M059J (cell line): ENCODE measurements around the gene ABCC1. TPM values are rescaled to one million over a fixed set of nuclear protein-coding genes. Genes with fewer than 3 reads are reported as not detected.
A peak's percentile ranks its signal among the peaks of the same experiment; 100 is the strongest.
"Not testable (repeated sequence)": the region's sequence is repeated elsewhere in the genome, so short reads cannot be mapped to it uniquely, and the experiment has no call there.

Experiments
- DNase-seq: peaks from one replicate; pipeline ENCODE4 v3.0.0-alpha.2; 2012; ENCODE audit warnings: low read depth
- total RNA-seq: library from RNA; depleted of rRNA; stranded (reverse); fragments of >200 nt; shearing (Covaris generic); gene quantifications from 2 replicates; pipeline ENCODE4 v1.2.3, GENCODE V29; 2014

ABCC1 gene
- total RNA-seq, 1 experiment from 2014 or later, result 21.5 TPM

- peak; percentile 71 for DNase-seq
Measured at GRCh38 chr16:15946257-15947044, 3.0 kb upstream of the ABCC1 start.

DNA sequence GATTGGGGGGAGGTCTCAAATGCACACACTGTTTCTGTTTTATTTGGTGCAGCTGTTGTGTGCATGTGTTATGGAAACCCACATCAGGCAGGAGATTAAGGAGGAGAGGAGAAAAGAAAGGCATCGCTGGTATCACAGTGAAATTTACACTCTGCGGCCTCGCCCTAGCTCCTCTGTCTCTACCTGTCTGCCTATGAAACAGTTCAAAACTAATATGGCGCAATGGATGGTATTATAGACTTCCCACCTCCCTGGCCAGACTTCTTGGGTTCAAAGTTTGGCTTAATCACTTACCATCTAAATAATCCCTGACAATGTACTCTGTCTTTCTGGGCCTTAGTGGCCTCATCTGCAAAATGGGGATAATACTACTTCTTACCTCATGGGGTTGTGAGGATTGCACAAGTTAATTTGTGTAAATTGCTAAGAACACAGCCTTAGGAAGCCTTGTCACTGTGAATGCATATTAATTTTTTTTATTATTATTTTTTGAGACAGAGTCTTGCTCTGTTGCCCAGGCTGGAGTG lies 1.4 kb upstream of the ABCC1 start:
- DNase-seq, result no peak

DNA sequence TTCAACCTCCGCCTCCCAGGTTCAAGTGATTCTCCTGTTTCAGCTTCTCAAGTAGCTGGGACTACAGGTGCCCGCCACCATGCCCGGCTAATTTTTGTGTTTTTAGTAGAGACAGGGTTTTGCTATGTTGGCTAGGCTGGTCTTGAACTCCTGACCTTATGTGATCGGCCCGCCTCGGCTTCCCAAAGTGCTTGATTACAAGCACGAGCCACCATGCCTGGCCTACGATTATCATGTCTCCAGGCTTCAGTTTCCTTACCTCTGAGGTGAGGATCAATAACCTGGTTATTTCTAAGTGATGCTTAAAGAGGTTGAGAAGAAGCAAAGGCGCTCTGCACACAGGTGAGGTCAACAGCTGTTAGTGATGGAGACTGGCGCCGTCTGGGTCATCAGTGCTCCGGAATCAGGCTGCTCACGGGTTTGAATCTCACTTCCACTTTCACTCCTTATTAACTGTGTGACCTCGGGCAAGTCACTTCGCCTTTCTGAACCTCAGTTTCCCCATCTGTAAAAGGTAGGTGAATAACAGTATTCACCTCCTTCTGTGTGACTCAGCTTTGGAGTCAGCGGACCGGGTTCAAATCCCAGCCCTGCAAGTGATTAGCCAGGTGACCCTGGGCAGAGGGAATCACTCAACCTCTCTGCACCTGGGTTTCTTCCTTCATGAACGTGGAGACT lies 745 bp upstream of the ABCC1 start:
- no peak for DNase-seq

DNA sequence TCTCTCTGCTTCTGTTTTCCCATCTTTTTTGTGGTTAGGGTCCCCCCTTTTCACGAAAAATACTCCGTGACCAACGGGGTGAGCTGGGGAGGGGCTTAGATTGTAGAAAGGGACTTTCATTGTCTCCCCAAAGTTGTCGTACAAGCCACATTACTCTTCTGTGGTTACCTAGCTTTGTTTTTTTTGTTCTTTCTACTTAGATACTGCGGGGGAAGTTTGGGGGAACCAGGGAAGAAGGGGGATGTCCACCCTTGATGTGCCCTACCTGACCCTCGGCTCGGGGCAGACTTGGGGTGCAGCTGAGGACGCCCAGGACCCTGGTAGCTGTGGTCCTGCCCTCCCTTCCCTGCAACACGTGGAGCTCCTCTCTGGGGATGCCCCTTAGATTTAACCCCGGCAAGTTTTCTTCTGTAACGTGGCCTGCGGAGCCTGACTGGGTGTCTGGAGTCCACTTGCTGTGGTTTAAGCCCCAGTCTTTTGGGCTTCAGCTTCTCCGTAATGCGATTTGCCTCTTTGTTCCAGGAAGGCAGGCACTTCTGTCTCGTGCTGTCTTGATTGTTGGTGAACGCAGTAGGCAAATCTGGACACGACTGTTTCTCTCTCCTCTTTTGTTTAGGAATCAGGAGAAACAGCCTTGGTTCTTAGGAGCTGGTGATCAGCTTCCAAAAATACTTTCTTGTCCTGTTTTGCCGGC lies 892 bp downstream of the ABCC1 start:
- DNase-seq, result peak; percentile 64

DNA sequence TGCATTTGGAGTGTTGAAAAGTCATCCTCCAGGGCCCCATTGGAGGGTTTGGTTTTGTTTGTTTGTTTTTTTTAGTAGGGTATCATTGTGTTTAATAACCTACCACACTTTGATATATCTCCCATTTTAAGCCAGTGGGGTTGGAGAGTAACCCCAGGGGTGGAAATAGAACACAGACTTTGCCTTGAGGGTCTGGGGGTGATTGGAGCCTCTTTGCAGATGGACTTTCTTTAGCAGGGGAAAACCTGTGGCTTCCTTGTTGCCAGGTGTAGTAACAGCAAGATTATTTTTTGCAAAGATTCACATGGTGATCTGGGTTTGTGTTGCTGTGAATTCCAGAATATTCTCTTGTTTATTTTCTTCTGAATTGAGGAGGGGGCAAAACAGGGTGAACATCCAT lies 1.5 kb downstream of the ABCC1 start:
- no peak for DNase-seq

DNA sequence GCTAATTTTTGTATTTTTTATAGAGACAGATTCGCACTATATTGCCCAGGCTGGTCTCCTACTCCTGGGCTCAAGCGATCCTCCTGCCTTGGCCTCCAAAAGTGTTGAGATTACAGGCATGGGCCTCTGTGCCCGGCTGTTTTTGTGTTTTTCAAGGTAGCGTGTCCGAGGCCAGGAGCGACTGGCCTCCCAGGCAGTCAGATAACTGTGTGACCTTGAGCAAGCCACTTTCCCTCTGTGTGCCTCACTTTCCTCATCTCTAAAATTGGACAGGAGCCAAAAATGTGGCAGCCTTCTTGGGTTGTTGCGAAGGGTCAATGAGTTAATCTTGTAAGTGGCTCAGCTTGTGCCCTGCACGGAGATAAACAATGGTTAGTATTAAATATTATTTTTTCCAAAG lies 2.4 kb downstream of the ABCC1 start:
- DNase-seq, result no peak

- DNase-seq, result no peak
Measured at GRCh38 chr16:15952265-15952711, 2.9 kb downstream of the ABCC1 start.

DNA sequence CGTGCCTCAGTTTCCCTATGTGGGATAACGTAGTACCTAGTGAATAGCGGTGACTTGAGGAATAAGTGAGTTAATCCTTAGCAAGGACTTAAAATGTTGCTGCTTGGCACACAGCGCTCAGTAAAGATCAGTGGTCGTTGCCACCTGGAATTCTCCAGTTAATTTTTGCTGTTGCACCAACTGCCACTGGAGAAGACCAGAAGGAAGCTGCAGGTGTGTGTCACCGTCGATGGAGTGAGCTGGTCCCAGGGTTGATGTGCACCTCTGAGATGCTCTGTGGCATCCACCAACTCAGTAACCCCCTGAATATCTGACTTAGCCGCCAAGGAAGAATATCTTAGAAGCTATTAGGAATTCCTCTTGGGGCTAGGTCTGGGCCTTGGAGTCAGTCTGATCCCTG lies 4.1 kb downstream of the ABCC1 start:
- no peak for DNase-seq

GRCh38 chr16:15953929-15954813 lies 4.8 kb downstream of the ABCC1 start:
- DNase-seq, result no peak

DNA sequence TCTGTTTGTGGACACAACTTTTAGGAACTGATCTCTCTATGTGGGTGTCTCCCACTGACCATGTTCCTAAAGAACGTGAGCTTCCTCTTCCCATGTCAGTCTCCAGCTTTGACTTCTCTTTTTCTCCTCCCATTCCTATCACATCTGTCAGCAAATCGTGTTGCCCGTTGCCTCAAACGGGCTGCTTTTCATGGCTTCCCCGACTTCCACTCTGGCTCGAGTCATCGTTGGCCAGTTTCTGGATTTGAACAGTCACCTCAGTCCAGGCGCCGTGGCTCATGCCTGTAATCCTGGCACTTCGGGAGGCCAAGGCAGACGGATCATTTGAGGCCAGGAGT lies 5.4 kb downstream of the ABCC1 start:
- peak; percentile 27 for DNase-seq

GRCh38 chr16:15955425-15955824 lies 6.0 kb downstream of the ABCC1 start:
- no peak for DNase-seq

DNA sequence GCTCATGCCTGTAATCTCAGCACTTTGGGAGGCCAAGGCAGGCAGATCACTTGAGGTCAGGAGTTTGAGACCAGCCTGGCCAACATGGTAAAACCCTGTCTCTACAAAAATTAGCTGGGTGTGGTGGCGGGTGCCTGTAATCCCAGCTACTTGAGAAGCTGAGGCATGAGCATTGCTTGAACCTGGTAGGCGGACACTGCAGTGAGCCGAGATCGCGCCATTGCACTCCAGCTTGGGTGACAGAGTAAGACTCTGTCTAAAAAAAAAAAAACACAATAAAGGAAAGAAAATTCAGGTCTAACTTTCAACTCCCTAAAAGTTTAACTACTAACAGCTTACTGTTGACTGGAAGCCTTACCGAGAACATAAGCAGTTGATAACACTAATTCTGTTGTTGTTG lies 6.7 kb downstream of the ABCC1 start:
- DNase-seq, result not testable (repeated sequence)

- peak; percentile 59 for DNase-seq
Measured at GRCh38 chr16:15958703-15959348, 9.4 kb downstream of the ABCC1 start.

DNA sequence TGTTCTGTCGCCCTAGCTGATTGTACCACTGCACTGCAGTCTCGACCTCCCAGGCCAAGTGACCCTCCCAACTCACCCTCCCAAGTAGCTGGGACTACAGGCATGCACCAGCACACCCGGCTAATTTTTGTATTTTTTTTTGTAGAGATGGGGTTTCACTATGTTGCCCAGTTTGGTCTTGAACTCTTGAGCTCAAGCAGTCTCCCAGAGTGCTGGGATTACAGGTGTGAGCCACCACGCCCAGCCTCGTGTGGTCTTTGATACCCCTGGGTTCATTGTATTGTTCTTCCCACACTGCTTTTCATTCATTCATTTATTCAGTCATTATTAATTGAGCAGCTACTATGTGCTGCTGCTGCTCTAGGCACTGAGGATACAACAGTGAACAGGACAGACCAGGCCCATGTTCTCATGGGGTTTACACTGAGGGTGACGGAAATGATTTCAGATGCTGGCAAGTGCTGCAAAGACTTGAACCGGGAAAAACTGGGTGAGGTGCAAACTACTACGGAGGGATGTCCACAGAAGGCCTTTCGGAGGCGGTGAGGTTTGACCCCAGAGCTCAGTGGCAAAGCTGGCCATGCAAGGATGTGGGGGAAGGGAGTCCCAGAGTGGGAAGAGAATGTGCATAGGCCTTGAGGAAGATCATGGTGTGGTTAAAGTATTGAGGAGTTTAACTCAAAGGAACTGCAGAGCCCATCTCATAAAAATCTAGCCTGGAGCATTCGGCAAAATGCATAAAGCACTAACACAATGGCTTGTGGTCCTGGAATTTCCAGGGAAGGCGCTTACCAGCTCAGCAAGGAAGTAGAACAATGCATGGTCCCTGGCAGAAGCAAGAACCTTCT lies 10.9 kb downstream of the ABCC1 start:
- DNase-seq, result peak; percentile 92

DNA sequence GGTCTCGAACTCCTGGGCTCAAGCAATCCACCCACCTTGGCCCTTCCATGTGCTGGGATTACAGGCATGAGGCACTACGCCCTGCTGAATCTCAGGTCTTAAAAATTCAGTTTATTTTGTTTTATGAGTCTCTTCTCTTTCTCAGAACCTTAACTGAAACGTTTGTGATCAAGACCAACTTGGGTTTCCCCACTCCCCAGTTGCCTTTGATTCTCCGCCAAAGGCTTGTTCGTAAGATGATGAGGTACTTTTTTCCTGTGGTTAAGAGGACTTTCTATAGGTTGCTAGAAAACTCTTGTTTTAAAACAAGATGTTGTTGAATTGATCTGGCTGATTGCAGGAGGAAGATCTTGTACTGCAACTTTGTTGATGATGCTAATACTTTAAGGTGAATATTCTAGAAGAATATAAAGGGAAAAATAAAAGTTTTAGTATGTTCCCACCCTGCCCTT lies 11.7 kb downstream of the ABCC1 start:
- peak; percentile 83 for DNase-seq

- DNase-seq, result peak; percentile 27
Measured at GRCh38 chr16:15961571-15962090, 12.2 kb downstream of the ABCC1 start.

GRCh38 chr16:15963307-15963910 lies 14.0 kb downstream of the ABCC1 start:
- DNase-seq, result peak; percentile 62

GRCh38 chr16:15966420-15966819 lies 17.0 kb downstream of the ABCC1 start:
- no peak for DNase-seq

- DNase-seq, result peak; percentile 95
Measured at GRCh38 chr16:15966836-15967546, 17.6 kb downstream of the ABCC1 start.
